ENCODE data around the gene SLK.

GRCh38 chr10:103923502-103923901 lies 43.4 kb upstream of the SLK start:
- no peak for TF ChIP-seq CTCF (IDR thresholded peaks at IDR 0.05)
- no peak for TF ChIP-seq POLR2A (IDR thresholded peaks at IDR 0.05)
- TF ChIP-seq EP300 (IDR thresholded peaks at IDR 0.05) = no peak

All from tibial nerve (tissue), 4 donors.